SK-N-SH (cell line): ENCODE data around the gene C1QL4. TPM values are rescaled to one million over a fixed set of nuclear protein-coding genes. Genes with fewer than 3 reads are reported as not detected.
A peak's percentile ranks its signal among the peaks of the same experiment; 100 is the strongest.

Experiments
- CTCF ChIA-PET: fragments of 300-600, 350-600 bp; formaldehyde crosslinking; extraction: SDS; loops from one replicate; lab custom pipeline; 2021; lab: Yijun Ruan, JAX
- POLR2A ChIA-PET: fragments of 350-600 bp; sonication (Branson Sonifier 250); formaldehyde crosslinking; extraction: SDS; loops from one replicate; lab custom pipeline; 2020; ENCODE audit warnings: antibody characterized with exemption, inconsistent platforms; lab: Yijun Ruan, JAX
- DNase-seq: peaks from one replicate; pipeline ENCODE4 v3.0.0; 2012
- H2AFZ ChIP-seq: fragments of 200-600 bp; sonication (generic); 2 replicates; pipeline ENCODE4 v1.8.1; 2016; ENCODE audit warnings: antibody characterized with exemption, mild to moderate bottlenecking, low read depth
- H3F3A ChIP-seq: fragments of 200-600 bp; sonication (generic); replicated peaks from 2 replicates; pipeline ENCODE3; 2016; ENCODE audit warnings: antibody characterized with exemption, mild to moderate bottlenecking; ENCODE audit not compliant: insufficient read depth
- H3K27ac ChIP-seq, 2 experiments: fragments of 200-500 bp in 1 of 2; fragments of 200-600 bp in 1 of 2; sonication (Bioruptor generic) in 1 of 2; sonication (generic), shearing (Covaris generic) in 1 of 2; 2 replicates each; pipeline versions ENCODE4 v1.5.1 to v1.6.1; 2014 to 2016; ENCODE audit warnings: low read depth in 2 of 2, inconsistent platforms in 1 of 2, low read length in 1 of 2, mild to moderate bottlenecking in 1 of 2, mixed read lengths in 1 of 2
- H3K27me3 ChIP-seq: fragments of 200-600 bp; sonication (generic), shearing (Covaris generic); 2 replicates; pipeline ENCODE4 v1.6.1; 2016; ENCODE audit warnings: mixed run types; ENCODE audit not compliant: insufficient read depth
- H3K36me3 ChIP-seq, 2 experiments: fragments of 200-500 bp in 1 of 2; fragments of 200-600 bp in 1 of 2; sonication (Bioruptor generic) in 1 of 2; sonication (generic) in 1 of 2; replicated peaks in 1 of 2; 2 replicates each; pipeline versions ENCODE3 to v1.5.1; 2014 to 2016; ENCODE audit warnings: low read length in 1 of 2, mild to moderate bottlenecking in 1 of 2; ENCODE audit not compliant: insufficient read depth in 2 of 2, control insufficient read depth in 1 of 2
- H3K4me1 ChIP-seq, 2 experiments: fragments of 200-500 bp in 1 of 2; fragments of 200-600 bp in 1 of 2; sonication (Bioruptor generic) in 1 of 2; sonication (generic), shearing (Covaris generic) in 1 of 2; 2 replicates each; pipeline versions ENCODE4 v1.5.1 to v1.6.1; 2014 to 2016; ENCODE audit warnings: low read depth in 1 of 2, low read length in 1 of 2, mixed run types in 1 of 2; ENCODE audit not compliant: insufficient read depth in 2 of 2, control insufficient read depth in 1 of 2
- H3K4me2 ChIP-seq: fragments of 200-600 bp; sonication (generic), shearing (Covaris generic); 2 replicates; pipeline ENCODE4 v1.6.1; 2017; ENCODE audit warnings: mixed run types
- H3K4me3 ChIP-seq, 2 experiments: fragments of 200-500 bp in 1 of 2; fragments of 200-600 bp in 1 of 2; sonication (Bioruptor generic) in 1 of 2; sonication (generic), shearing (Covaris generic) in 1 of 2; 2 replicates each; pipeline versions ENCODE4 v1.5.1 to v1.8.1; 2014 to 2016; ENCODE audit warnings: low read depth in 2 of 2, inconsistent platforms in 1 of 2, low read length in 1 of 2, mild to moderate bottlenecking in 1 of 2, mixed read lengths in 1 of 2, moderate library complexity in 1 of 2
- H3K79me2 ChIP-seq: fragments of 200-600 bp; sonication (generic); 2 replicates; pipeline ENCODE4 v1.8.1; 2017; ENCODE audit warnings: mild to moderate bottlenecking; ENCODE audit not compliant: insufficient read depth
- H3K9ac ChIP-seq: fragments of 200-600 bp; sonication (generic); 2 replicates; pipeline ENCODE4 v1.6.1; 2017; ENCODE audit warnings: mixed run types
- H3K9me2 ChIP-seq: fragments of 200-600 bp; sonication (generic); 2 replicates; pipeline ENCODE4 v1.6.1; 2017; ENCODE audit warnings: mixed run types
- H3K9me3 ChIP-seq: fragments of 200-600 bp; sonication (generic); 2 replicates; pipeline ENCODE4 v1.6.1; 2017; ENCODE audit warnings: mixed run types, mild to moderate bottlenecking, moderate library complexity
- H4K20me1 ChIP-seq: fragments of 200-600 bp; sonication (generic); 2 replicates; pipeline ENCODE4 v1.6.1; 2017; ENCODE audit warnings: mild to moderate bottlenecking, mixed run types; ENCODE audit not compliant: insufficient read depth
- EP300 ChIP-seq, 2 experiments: IDR thresholded peaks; 2 replicates each; pipeline versions ENCODE4 v1.4.0 to v1.6.1; 2012; ENCODE audit warnings: borderline replicate concordance in 1 of 2, low read depth in 1 of 2, low read length in 1 of 2
- NFIC ChIP-seq: IDR thresholded peaks from 2 replicates; pipeline ENCODE4 v1.4.0; 2012; ENCODE audit warnings: borderline replicate concordance
- WGBS: methylation state at CpG from one replicate; pipeline ENCODE4 v1.1.6; 2017; ENCODE audit warnings: low lambda C conversion rate; 5-methylcytosine and 5-hydroxymethylcytosine counted together
- polyA plus RNA-seq, 3 experiments: library from polyadenylated mRNA; depleted of rRNA; stranded (reverse); fragments of >200 nt; gene quantifications; 2 replicates each; pipeline ENCODE4 v1.2.3, GENCODE V29; 2012
- TF ChIP-seq, protein P1 (sequence below): IDR thresholded peaks from 2 replicates; pipeline ENCODE4 v1.4.0; 2012; ENCODE audit warnings: low read depth
- TF ChIP-seq, protein P2 (sequence below): IDR thresholded peaks from 2 replicates; pipeline ENCODE4 v1.6.1; 2012; ENCODE audit warnings: mild to moderate bottlenecking, low read depth, low read length, moderate library complexity
- TF ChIP-seq, protein P3 (sequence below): fragments of 150-350 bp; IDR thresholded peaks from 2 replicates; pipeline ENCODE4 v1.6.1; 2016; ENCODE audit warnings: mild to moderate bottlenecking, low read depth, low read length
- TF ChIP-seq, protein P4 (sequence below): fragments of 200-600 bp; sonication (generic); IDR thresholded peaks from 2 replicates; pipeline ENCODE4 v1.6.1; 2017; ENCODE audit warnings: antibody characterized with exemption, mild to moderate bottlenecking, moderate library complexity

The C1QL4 gene
- polyA plus RNA-seq, 1 of the 3 experiments (the other 2 are of a cell fraction), result 14.6 TPM

DNA sequence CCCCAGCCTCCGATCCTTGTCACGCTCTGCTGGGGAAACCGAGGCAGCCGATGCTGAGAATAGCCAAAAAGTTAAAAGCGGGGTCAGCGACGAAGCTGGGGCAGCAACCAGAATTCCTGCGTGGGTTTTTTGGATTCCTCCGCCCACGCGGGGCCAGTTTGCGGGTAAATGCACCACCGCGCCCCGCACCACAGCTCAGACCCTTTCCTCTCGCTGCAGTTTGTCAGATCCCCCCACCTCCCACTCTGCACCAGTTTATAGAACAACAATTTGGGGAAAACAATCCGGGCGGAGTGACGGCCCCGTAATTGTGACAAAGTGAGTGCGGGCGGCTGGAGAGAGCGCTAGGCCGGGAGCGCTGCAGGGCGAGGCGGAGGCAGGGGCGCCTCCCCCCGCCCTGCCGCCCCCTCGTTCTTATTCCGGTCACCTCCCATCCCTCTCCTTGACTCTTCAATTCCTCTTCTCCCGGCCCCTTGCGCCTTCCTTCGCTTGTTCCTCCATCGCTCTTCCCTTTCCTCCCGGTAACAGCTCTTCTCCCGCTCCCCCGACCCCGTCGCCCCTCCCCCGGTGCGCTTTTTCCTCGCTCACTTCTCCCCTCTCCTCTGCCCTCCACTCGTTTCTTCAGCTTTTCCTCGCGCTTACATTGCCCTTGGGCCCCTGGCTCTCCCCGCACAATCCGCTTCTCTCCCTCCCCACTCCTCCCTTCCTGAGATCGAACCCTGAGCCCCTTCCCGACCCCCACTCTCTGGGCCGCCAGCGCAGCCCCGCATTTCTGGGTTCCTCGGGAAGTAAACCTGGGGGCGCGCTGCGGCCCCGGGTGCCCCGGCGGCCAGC, 9.1 kb upstream of the C1QL4 start:
- Histone ChIP-seq H3K79me2 (no peaks in the 10 kb centered on the region), H3K9me2 (no peaks in the 10 kb centered on the region), H3K27me3 (peaks cover 5% of the 10 kb centered on the region; the same call in 1 of the 2 replicates), H3K36me3 (no peaks in the 10 kb centered on the region), H2AFZ (peak overlapping the region; percentile 71; the same call in 1 of the 2 replicates), H3K9ac (no peak overlapping the region), H3K27ac (no peak overlapping the region), H4K20me1 (no peaks in the 10 kb centered on the region), H3K4me2 (peak overlapping the region; percentile 58), H3K9me3 (no peaks in the 10 kb centered on the region), H3F3A (peaks cover 13% of the 10 kb centered on the region), H3K4me1 (peaks cover 15 to 38% of the 10 kb centered on the region in 2 experiments; a peak in 2 of 4 replicates), H3K4me3 (peak overlapping the region; percentile 27 to 54; a peak in 3 of 4 replicates)
- TF ChIP-seq, protein P1, sequence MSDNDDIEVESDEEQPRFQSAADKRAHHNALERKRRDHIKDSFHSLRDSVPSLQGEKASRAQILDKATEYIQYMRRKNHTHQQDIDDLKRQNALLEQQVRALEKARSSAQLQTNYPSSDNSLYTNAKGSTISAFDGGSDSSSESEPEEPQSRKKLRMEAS, result no peak
- TF ChIP-seq, protein P2, sequence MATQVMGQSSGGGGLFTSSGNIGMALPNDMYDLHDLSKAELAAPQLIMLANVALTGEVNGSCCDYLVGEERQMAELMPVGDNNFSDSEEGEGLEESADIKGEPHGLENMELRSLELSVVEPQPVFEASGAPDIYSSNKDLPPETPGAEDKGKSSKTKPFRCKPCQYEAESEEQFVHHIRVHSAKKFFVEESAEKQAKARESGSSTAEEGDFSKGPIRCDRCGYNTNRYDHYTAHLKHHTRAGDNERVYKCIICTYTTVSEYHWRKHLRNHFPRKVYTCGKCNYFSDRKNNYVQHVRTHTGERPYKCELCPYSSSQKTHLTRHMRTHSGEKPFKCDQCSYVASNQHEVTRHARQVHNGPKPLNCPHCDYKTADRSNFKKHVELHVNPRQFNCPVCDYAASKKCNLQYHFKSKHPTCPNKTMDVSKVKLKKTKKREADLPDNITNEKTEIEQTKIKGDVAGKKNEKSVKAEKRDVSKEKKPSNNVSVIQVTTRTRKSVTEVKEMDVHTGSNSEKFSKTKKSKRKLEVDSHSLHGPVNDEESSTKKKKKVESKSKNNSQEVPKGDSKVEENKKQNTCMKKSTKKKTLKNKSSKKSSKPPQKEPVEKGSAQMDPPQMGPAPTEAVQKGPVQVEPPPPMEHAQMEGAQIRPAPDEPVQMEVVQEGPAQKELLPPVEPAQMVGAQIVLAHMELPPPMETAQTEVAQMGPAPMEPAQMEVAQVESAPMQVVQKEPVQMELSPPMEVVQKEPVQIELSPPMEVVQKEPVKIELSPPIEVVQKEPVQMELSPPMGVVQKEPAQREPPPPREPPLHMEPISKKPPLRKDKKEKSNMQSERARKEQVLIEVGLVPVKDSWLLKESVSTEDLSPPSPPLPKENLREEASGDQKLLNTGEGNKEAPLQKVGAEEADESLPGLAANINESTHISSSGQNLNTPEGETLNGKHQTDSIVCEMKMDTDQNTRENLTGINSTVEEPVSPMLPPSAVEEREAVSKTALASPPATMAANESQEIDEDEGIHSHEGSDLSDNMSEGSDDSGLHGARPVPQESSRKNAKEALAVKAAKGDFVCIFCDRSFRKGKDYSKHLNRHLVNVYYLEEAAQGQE, result no peak
- TF ChIP-seq EP300 (IDR thresholded peaks at IDR 0.05; ENCODE audit: borderline replicate concordance in 1 of 2, low read depth in 1 of 2, low read length in 1 of 2) (no peak), NFIC (no peak)
- TF ChIP-seq, protein P3, sequence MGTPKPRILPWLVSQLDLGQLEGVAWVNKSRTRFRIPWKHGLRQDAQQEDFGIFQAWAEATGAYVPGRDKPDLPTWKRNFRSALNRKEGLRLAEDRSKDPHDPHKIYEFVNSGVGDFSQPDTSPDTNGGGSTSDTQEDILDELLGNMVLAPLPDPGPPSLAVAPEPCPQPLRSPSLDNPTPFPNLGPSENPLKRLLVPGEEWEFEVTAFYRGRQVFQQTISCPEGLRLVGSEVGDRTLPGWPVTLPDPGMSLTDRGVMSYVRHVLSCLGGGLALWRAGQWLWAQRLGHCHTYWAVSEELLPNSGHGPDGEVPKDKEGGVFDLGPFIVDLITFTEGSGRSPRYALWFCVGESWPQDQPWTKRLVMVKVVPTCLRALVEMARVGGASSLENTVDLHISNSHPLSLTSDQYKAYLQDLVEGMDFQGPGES, result no peak
- TF ChIP-seq, protein P4, sequence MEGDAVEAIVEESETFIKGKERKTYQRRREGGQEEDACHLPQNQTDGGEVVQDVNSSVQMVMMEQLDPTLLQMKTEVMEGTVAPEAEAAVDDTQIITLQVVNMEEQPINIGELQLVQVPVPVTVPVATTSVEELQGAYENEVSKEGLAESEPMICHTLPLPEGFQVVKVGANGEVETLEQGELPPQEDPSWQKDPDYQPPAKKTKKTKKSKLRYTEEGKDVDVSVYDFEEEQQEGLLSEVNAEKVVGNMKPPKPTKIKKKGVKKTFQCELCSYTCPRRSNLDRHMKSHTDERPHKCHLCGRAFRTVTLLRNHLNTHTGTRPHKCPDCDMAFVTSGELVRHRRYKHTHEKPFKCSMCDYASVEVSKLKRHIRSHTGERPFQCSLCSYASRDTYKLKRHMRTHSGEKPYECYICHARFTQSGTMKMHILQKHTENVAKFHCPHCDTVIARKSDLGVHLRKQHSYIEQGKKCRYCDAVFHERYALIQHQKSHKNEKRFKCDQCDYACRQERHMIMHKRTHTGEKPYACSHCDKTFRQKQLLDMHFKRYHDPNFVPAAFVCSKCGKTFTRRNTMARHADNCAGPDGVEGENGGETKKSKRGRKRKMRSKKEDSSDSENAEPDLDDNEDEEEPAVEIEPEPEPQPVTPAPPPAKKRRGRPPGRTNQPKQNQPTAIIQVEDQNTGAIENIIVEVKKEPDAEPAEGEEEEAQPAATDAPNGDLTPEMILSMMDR, result no peak
- 23% methylated on average over 61 of the region's 61 CpGs for WGBS
- DNase-seq, result peak; percentile 67
- CTCF ChIA-PET, result interaction anchor here (0.6 to 10.6 kb wide), 20 partner anchors 9 to 257 kb away, joined by 3 to 256 read pairs (median 8); partner anchors contain the start of genes C1QL4, MCRS1 and PRPH
- POLR2A ChIA-PET, result interaction anchor here (1.5 kb wide), 1 partner anchor 57 kb away, joined by 3 read pairs; no protein-coding TSS in a partner anchor
